Mucosa of descending colon (tissue), 3 donors: ENCODE data around the gene NRARP. TPM values are rescaled to one million over a fixed set of nuclear protein-coding genes. Genes with fewer than 3 reads are reported as not detected.

ENCODE experiments used
- ATAC-seq: fragments of 200-7000 bp; cut with Tn5 transposase; one replicate; pipeline ENCODE4 v1.9.1; 2020; ENCODE audit warnings: mild to moderate bottlenecking, moderate library complexity
- DNase-seq, 3 donors: peaks; one replicate each; pipeline ENCODE4 v3.0.0-alpha.2; 2020
- H3K36me3 ChIP-seq: fragments of 200-600 bp; one replicate; pipeline ENCODE4 v1.8.0; 2021; ENCODE audit warnings: low read depth, mild to moderate bottlenecking
- H3K4me1 ChIP-seq: fragments of 200-600 bp; one replicate; pipeline ENCODE4 v1.8.0; 2021; ENCODE audit warnings: low read depth, mild to moderate bottlenecking
- H3K4me3 ChIP-seq: fragments of 200-600 bp; one replicate; pipeline ENCODE4 v1.8.0; 2021; ENCODE audit warnings: mild to moderate bottlenecking
- H3K9me3 ChIP-seq: fragments of 200-600 bp; one replicate; pipeline ENCODE4 v1.8.0; 2021; ENCODE audit warnings: mild to moderate bottlenecking
- intact Hi-C, 2 donors: fragments of 100-400 bp; cut with DNase I in 1 of 2; cut with micrococcal nuclease in 1 of 2; formaldehyde crosslinking; loops; one replicate each; pipeline versions ENCODE4 v1.11.0 to v1.11.1; 2022; cut with DNase I, micrococcal nuclease
- total RNA-seq, 3 donors: library from RNA; stranded (reverse); fragmentation: NEBNext Ultra II Directional in 2 of 3; extraction: Animal tissue kit (Norgen Biotek cat#: 25700) in 2 of 3; gene quantifications; one replicate each; pipeline versions ENCODE4 v1.2.1 to v1.2.4, GENCODE V29; 2021 to 2023
- TF ChIP-seq, protein P1 (sequence below): fragments of 200-600 bp; IDR thresholded peaks from one replicate; pipeline ENCODE4 v1.8.0; 2022; ENCODE audit warnings: antibody characterized with exemption, mild to moderate bottlenecking
- donor health status: DM: no; HTN: no; CAD: no; lungs with moderate emphysema.
- donor health status: DM: no; HTN: no; CAD: no.
- donor health status: DM: no; HTN: yes; CAD: no.

Gene NRARP
- total RNA-seq, 3 donors from 2014 or later: 61.4 to 171 (median 146) TPM

DNA sequence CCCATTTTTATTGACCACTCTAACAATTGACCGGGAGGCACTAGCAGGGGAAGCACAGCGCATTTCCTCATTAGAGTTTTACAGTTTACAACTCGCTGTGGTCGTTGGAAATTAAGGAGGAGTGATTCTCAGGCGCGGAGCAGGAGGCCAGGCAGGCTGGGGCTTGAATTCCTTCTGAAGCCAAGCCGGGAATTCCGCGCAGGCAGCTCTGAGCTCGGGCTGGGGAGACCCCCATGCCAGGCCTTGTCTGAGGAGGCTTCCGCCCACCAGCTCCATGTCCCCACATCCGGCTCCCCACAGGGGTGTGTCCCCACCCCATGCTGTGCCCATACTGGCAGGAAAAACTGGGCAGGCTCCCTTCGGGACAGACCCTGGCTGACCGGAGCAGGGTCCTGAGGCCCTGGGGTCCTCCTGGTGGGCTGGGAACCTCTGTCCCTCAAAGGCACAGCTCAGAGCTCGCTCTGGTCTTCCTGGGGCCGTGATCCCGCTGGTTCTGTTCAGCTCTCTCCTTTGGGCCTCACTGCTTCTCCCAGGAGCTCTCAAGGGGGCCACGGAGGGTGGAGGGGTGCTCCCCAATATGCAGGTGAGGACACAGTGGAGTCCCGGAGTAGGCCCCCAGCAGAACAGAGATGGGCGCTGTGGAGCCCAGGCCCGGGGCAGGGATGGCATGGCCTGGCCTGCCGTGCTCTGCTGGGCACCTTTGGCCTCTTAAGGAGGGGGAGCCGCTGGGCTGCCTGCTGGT lies 1.3 kb upstream of the NRARP start:
- intact Hi-C loops: no loop called here
- ATAC-seq: peak; percentile 4
- Histone ChIP-seq H3K4me3 (no peak overlapping the region), H3K9me3 (no peaks in the 10 kb centered on the region), H3K4me1 (peaks cover 60% of the 10 kb centered on the region), H3K36me3 (no peaks in the 10 kb centered on the region)
- peak; percentile 79 to 82 (median 80) for DNase-seq
- TF ChIP-seq, protein P1, sequence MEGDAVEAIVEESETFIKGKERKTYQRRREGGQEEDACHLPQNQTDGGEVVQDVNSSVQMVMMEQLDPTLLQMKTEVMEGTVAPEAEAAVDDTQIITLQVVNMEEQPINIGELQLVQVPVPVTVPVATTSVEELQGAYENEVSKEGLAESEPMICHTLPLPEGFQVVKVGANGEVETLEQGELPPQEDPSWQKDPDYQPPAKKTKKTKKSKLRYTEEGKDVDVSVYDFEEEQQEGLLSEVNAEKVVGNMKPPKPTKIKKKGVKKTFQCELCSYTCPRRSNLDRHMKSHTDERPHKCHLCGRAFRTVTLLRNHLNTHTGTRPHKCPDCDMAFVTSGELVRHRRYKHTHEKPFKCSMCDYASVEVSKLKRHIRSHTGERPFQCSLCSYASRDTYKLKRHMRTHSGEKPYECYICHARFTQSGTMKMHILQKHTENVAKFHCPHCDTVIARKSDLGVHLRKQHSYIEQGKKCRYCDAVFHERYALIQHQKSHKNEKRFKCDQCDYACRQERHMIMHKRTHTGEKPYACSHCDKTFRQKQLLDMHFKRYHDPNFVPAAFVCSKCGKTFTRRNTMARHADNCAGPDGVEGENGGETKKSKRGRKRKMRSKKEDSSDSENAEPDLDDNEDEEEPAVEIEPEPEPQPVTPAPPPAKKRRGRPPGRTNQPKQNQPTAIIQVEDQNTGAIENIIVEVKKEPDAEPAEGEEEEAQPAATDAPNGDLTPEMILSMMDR: no peak

DNA sequence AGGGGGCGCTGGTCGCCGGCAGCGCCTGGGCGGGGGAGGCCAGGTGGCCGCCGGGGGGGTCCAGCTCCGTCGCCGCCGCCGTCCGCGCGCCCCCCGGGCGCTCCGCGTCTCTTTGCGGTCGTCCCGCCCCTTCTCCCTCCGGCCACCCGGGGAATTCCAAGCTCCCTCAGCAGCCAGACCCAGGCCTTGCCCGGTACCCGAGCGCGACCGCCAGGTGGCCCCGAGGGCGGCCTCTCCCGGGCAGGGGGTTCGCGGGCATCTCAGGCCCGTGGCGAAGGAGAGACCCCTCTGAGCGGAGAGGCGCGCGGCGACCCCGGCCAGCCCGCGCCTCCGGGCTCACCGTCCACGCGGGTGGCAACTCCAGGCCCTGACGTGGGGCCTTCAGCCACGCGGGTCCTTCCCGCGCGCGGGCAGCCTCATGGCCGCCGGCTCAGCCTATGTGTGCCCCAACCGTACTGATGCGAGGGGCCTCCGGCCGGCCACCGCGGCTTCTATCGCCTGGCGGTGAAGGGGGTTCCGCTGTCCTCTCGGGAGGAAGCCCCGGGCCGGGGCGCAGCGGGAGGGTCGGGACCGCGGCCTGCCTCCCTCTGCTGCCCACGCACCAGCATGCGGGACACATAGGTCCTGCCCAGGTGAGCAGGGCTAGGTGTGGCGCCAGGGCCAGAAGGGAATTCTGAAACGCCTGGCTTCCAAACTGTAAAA lies 529 bp upstream of the NRARP start:
- H3K4me3 ChIP-seq: peak overlapping the region; percentile 30
- intact Hi-C loops: no loop called here
- peaks cover 59% of the 10 kb centered on the region for H3K4me1 ChIP-seq
- H3K9me3 ChIP-seq: no peaks in the 10 kb centered on the region
- DNase-seq (peak in 1 of 3 donors; percentile 81), ATAC-seq (peak; percentile 46)
- TF ChIP-seq, protein P1: peak; percentile 40
- no peaks in the 10 kb centered on the region for H3K36me3 ChIP-seq

DNA sequence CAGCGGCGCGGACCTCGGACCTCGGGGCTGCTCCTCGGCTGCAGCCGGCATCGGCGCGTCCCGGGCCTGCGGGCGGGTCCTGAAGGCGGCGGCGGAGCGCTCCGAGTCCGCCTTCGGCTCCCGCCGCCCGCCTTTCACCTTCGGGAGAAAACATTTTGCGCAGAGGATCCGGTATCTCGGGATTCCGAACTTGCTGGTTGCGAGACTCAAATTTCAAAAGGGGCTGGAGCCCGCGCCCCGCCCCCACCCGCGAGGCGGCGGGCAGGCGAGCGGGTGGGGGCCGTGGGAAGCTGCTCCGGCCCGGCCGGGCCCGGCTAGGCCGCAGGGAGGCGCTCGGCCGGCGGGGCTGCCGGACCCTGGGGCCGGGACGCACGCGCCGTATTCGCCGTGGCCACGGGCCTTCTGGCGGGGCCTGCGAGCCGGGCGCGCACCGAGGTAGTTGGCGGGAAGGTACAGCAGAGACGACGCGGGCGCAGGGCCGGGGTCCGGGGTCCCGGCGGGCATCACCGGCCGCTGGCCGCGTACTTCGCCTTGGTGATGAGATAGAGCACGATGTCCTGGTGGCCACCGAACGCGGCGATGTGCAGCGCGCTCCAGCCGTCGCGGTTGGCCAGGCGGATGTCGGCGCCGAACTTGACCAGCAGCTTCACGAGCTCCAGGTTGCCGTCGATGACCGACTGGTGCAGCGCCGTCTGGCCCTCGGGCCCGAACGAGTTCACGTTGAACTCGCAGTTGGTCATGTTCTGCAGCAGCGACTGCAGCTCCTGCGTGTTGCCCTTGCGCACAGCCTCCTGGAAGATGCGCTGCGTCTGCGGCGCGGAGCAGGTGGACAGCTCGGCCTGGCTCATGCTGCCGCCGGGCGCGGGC lies 757 bp downstream of the NRARP start:
- ATAC-seq (no peak), DNase-seq (peak; percentile 32 to 74 (median 65))
- H3K36me3 ChIP-seq: no peaks in the 10 kb centered on the region
- peak overlapping the region; percentile 63 for H3K4me3 ChIP-seq
- TF ChIP-seq, protein P1: no peak
- no peaks in the 10 kb centered on the region for H3K9me3 ChIP-seq
- H3K4me1 ChIP-seq: peaks cover 51% of the 10 kb centered on the region
- intact Hi-C loops: no loop called here

DNA sequence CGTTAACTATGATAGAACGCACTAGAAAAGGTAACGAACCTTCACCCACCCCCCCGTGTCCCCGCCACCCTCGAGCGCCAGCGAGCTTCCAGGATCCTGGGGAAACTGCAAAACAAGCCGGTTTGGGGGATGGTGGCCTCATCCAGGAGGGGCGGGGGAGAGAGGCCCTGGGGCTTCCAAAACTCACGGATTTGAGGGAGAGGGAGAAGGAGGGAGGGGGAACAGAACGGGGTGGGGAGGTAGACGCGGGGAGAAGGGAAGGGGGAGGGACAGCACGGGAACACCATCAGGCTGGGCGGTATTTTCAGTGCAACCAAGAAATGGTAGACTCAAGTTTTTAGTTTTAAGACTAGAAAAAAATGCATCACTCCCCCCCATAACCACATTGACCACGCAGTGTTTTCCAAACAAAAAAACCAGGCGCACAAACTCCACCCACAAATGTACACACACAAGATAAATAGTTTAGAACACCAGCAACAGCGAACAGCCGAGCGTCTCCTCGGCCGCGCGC lies 1.4 kb downstream of the NRARP start:
- ATAC-seq (no peak), DNase-seq (peak; percentile 53 to 66 (median 56))
- no peaks in the 10 kb centered on the region for H3K9me3 ChIP-seq
- peak overlapping the region; percentile 63 for H3K4me3 ChIP-seq
- TF ChIP-seq, protein P1: no peak
- H3K4me1 ChIP-seq: peaks cover 44% of the 10 kb centered on the region
- H3K36me3 ChIP-seq: no peaks in the 10 kb centered on the region
- intact Hi-C loops: no loop called here

DNA sequence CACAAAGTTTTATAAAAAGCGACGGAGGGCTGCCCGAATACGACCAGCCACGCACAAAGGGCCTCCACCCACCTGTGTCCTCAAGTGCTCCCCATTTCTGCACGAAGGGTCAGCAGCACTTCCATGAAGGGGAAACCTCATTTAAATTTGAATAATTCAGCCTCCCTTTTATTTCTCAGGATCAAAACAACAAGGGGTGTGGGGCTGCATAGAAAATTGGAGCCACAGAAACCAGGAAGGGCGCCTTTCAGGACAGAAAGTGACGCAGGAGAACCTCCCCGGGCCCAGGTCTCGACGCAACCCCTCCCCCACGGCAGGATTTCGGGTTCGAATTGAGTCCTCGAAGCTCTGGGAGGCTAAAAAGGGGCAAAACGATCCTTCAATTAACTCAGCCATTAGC lies 2.1 kb downstream of the NRARP start:
- DNase-seq: peak in 2 of 3 donors; percentile 50 to 60
- ATAC-seq: no peak
- Histone ChIP-seq H3K9me3 (no peaks in the 10 kb centered on the region), H3K4me3 (peak overlapping the region; percentile 15), H3K4me1 (peaks cover 38% of the 10 kb centered on the region), H3K36me3 (no peaks in the 10 kb centered on the region)
- intact Hi-C loops: no loop called here
- TF ChIP-seq, protein P1: no peak
